DMS 273 (cell line): ENCODE results near the gene LBHD2.
"Not testable (repeated sequence)": the region's sequence is repeated elsewhere in the genome, so short reads cannot be mapped to it uniquely, and the experiment has no call there.

Experiments used
- DNase-seq: peaks from one replicate; lab custom pipeline; 2025; ENCODE audit not compliant: unreplicated experiment; lab: John Stamatoyannopoulos, UW

LBHD2 gene

DNA sequence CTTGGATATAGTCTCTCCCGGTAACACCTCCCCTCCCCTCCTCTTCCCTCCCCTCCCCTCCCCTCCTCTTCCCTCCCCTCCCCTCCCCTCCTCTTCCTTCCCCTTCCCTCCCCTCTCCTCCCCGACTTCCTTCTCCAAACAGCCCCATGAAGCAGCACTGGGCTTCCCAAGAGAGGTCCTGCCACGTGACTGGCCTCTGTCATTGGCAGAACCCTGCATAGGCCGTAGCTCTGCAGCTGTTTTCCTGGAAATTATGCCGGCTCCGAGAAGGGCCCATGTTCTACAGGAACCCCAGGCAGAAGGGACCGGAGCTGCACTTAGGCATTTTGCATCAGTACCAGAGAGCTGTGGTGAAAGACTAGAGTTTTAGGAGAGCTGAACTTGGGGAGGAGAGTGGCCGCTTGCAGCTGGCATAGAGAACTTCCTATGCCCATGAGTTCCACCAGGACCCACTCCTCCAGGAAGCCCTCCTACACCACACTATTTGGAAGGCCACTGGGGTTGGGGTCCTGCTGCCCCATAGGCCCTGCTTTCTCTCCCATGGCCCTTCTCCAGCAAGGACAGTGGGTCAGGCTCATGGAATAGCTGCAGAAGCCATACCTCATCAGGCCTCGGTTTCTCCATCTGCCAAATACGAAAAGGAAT lies 34.1 kb downstream of the LBHD2 start:
- DNase-seq, result peak; percentile 32

DNA sequence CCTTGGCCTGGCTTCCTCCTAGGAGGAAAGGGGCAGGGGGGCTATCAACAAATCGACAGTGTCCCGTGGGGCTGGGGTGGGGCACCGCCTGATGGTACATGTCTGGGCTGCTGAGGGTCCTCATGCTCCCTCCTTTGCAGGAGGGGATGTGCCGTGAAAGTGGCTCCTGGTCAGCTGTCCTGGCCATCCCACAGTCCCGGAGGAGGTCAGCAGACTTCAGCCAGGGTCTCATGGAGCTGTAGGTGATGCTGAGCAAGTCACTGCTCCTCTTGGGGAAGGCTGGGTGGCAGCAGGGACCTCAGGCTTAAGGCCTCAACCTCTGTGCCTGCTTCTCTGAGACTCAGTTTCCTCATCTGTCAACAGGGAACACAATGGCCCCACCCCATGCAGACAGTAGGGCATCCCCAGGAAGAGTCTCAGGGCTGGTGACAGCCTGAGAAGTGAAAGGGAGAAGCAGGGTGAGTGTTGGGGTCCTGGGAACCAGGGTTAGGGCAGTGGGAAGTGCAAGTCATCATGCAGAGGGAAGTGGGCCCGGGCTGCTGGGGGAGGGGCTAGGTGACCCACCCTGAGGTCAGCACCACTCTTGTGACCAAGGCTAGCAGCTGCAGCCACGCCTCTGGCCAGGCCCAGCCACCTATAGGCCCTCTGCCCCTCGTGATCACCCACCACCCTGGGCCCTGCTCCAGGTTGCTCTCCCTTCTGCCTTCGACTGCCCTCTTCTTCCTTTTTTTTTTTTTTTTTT lies 34.8 kb downstream of the LBHD2 start:
- DNase-seq, result no peak

- DNase-seq, result not testable (repeated sequence)
These were observed 35.5 kb downstream of the LBHD2 start for GRCh38 chr14:103119527-103119926.

- DNase-seq, result no peak
These were observed 37.3 kb downstream of the LBHD2 start for GRCh38 chr14:103121121-103121845.

DNA sequence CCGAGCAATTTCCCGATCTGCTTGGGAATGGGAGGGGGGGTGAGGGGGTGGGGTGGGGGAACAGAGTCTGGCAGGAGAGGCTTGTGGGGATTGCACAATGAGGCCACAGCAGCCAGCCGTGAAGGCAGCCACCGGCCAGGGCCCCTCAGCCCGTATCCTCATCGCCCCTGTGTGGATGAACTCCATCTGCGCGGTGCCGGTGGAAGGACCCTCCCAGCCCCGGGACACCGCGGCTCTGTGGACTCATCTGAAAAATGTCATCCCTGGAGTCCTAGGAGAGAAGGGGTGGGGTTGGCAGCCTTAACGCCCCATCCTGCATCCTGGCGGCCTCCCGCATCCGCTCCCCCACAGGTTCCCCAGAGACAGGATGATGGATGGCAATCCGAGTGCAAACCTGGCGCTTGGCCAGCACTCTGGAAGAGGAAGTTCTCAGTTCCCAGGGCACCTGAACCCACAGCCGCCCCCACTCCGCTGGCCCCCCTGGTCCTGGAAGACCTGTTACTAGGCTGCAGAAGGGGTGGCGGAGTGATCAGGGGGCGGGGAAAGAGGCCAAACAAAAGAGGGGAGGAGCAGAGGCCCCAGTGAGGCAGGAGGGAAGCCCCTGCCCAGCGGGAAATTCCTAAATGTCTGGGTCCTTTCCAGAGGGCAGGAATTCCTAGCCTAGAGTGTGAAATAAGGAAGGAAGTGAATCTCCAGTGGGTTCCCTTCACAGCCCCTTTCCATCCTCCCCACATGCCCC lies 38.0 kb downstream of the LBHD2 start:
- peak; percentile 91 for DNase-seq

- peak; percentile 45 for DNase-seq
These were observed 38.6 kb downstream of the LBHD2 start for GRCh38 chr14:103122585-103122946.

- DNase-seq, result no peak
These were observed 39.1 kb downstream of the LBHD2 start, which contains the start of gene TNFAIP2 for GRCh38 chr14:103122947-103123633. Gene TNFAIP2 (plus strand): TSS chr14:103123461. CDS start chr14:103126458, 2,997 bp downstream.

DNA sequence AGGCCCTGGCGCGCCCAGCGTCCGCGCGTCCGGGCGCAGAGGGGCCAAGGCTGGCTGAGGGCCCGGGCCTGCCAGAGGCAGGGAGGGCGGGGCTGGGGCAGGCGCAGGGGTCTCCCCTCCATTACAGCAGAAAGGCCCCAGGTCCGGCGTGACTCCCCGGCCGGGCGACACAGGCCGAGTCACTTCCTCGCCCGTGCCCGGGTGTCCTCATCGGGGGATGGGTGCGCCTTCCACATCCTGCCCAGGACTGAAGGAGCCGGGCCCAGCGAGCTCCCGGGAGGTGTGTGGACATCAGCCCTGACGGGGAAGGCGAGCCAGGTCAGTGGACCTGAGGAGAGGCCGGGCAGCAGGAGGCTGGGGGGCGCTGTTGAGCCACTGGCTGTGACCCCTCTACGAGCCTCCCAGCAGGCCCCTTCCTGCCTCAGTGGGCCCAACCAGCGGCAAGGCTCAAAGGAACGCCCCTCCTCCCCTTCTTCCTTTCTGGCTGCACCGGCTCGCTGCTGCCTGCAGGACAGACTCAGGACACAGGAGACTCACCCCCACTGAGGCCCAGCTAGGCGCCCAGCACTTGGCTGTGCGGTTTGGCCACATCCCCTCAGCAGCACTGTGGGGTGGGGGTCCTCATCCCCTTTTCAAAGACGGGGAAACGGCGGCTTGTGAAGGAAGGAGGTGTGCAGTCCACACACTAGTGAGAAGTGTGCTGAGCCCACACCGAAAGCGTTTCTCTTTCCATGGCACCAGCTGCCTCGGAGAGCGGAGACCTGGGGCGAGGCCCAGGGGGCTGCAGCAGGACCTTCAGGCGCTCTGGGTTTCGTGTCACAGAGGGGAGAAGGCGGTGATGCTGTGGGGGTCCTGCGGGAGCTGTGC lies 39.9 kb downstream of the LBHD2 start:
- DNase-seq, result no peak

DNA sequence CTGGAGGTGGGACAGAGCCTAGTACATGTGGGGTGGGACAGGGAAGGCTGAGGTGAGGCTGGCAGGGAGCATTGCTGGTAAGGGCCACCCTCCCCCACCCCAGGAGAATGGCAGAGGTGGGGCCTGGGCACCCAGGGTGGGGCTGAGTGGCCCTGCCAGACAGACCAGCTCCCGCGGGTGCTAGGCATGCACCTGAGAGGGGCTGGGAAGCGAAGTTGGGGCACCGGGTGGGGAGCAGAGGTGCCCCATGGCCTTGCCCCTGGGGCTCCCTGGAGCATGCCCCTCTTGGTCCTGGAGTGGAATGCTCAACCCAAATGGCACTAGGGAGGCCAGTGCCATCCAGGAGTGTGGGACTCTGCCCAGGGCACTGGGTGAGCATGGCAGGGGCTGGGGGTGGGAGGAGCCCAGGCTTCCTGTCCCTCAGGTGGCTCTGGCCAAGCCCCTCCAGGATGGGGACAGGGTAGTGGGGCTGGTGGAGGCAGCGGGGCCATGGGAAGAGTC lies 40.5 kb downstream of the LBHD2 start:
- DNase-seq, result no peak

DNA sequence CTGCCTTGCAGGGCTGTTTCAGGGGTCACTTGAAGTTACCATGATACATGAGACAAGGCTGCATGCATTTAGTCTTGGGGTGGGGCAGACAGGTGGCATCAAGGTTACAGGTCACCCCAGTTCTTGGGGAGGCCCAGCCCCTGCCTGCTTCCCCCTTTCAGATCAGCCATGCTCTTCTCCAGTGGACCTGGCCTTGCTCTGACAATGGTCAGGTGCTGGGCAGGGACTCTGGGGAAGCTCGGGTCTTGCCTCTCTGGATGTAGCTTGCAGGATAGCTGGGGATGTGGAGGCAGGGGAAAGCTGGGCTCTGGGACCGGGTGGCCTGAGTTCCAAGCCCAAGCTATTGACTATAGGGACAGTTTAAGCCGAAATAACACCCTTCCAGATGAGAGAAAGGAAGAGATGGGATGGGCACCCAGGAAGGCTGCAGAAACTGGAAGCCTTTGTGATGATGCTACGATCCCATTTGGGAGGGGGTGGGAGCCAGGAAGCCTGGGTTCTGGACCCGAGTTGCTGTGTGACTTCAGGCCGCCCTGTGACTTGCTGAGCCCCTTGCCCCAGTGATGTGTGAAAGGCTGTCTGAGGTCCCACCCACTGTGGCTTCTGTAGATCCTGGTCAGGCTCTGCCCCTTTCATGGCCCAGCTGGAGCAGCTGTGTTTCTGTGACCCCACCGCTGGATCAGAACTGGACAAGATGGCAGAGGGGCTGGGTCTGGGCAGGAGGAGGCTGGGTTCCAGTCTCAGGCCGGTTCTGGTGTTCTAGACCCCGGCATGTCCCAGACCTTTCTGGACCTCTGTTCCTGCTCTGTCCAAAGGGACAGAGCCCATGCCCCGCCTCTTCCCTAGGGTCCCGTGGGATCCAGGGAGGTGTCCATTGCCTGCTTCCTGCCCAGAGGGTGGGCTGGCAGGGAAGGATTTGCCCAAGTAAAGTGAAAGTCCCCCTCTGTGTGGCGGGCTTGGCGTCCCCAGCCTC lies 41.4 kb downstream of the LBHD2 start:
- no peak for DNase-seq

GRCh38 chr14:103126088-103126872 lies 42.3 kb downstream of the LBHD2 start:
- no peak for DNase-seq

- DNase-seq, result peak; percentile 91
These were observed 42.9 kb downstream of the LBHD2 start for GRCh38 chr14:103126873-103127304.

GRCh38 chr14:103127356-103127755 lies 43.3 kb downstream of the LBHD2 start:
- no peak for DNase-seq

DNA sequence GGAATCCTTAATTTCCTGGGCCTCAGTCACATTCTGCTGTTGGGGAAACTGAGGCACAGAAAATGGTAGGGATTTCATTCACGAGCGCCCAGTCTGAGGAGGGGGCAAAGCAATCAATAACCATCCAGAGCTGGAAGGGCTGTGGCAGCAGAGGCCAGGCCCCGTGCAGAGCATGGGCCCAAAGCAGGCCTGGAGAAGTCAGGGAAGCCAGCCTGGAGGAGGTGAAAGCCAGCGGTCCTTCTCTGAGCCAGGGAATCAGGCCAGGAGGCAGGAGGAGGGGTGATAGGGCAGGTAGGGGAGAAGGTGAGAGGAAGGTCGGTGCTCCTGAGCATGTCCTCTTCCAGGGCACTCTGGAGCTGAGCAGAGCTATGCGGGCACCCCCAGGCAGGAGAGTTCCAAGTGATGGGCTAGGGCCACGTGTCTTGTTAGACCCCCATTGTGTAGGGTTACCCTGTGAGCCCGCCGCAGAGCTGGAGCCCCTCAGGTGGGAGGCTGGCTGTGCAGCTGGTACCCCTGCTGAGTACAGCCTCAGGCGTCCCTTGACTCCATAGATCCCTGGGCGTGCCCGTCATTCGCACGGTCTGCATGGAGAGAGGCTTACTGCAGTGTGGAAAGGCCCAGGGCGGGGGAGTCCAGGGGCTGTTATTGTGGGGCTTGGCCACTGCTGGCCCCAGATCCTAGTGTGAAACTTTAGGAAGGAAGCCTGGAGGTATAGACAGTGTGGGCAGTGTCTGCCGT lies 44.0 kb downstream of the LBHD2 start:
- no peak for DNase-seq

GRCh38 chr14:103128631-103129300 lies 44.8 kb downstream of the LBHD2 start:
- DNase-seq, result no peak

- DNase-seq, result no peak
These were observed 45.4 kb downstream of the LBHD2 start for GRCh38 chr14:103129301-103130016.
